Prostate gland (tissue), 2 donors: ENCODE measurements around the gene ITLN2. TPM values are rescaled to one million over a fixed set of nuclear protein-coding genes. Genes with fewer than 3 reads are reported as not detected.
"Not testable (repeated sequence)": the region's sequence is repeated elsewhere in the genome, so short reads cannot be mapped to it uniquely, and the experiment has no call there.

ENCODE experiments used
- DNase-seq: peaks from one replicate; pipeline ENCODE4 v3.0.0-alpha.2; 2019; ENCODE audit warnings: low spot score
- H3K27ac ChIP-seq, 2 donors: fragments of 200-600 bp; sonication (generic); 2 replicates each; pipeline ENCODE4 v1.5.1; 2017 to 2019
- H3K27me3 ChIP-seq: fragments of 200-600 bp; sonication (generic); replicated peaks from 2 replicates; pipeline ENCODE4 v1.5.1; 2019; ENCODE audit not compliant: insufficient read depth
- H3K36me3 ChIP-seq, 2 donors: fragments of 200-600 bp; sonication (generic); 1 replicate in 1 of 2; 2 replicates in 1 of 2; pipeline versions ENCODE4 v1.5.1 to v1.8.1; 2017 to 2019
- H3K4me1 ChIP-seq: fragments of 200-600 bp; sonication (generic); replicated peaks from 2 replicates; pipeline ENCODE4 v1.5.1; 2019
- H3K4me3 ChIP-seq, 2 donors: fragments of 200-600 bp; sonication (generic); 2 replicates each; pipeline ENCODE4 v1.5.1; 2017 to 2019
- H3K9me3 ChIP-seq: fragments of 200-600 bp; sonication (generic); 2 replicates; pipeline ENCODE4 v1.5.1; 2017
- POLR2A ChIP-seq: fragments of 450-650 bp; IDR thresholded peaks from one replicate; pipeline ENCODE4 v1.6.1; 2016; ENCODE audit warnings: antibody characterized with exemption, mild to moderate bottlenecking
- POLR2AphosphoS5 ChIP-seq: sonication (generic); formaldehyde crosslinking; IDR thresholded peaks from one replicate; pipeline ENCODE4 v1.6.1; 2017; ENCODE audit warnings: antibody characterized with exemption
- WGBS: methylation state at CpG from one replicate; pipeline ENCODE4 v1.1.5; 2018; 5-methylcytosine and 5-hydroxymethylcytosine counted together
- intact Hi-C: fragments of 100-400 bp; cut with DNase I; formaldehyde crosslinking; loops from one replicate; pipeline ENCODE4 v1.14.2; 2022
- total RNA-seq, 2 donors: library from RNA; depleted of rRNA; stranded (reverse); fragments of >200 nt; gene quantifications; one replicate each; pipeline ENCODE4 v1.1.0, GENCODE V29; 2016
- TF ChIP-seq, protein P1 (sequence below), 4 experiments: fragments of 200-600 bp in 2 of 4; fragments of 450-650 bp in 2 of 4; sonication (generic) in 2 of 4; IDR thresholded peaks; 1 replicate in 3 of 4; 2 replicates in 1 of 4; pipeline ENCODE4 v1.5.1; 2016 to 2019; ENCODE audit warnings: antibody characterized with exemption in 4 of 4, mild to moderate bottlenecking in 2 of 4, moderate library complexity in 2 of 4

ITLN2 gene
- total RNA-seq, 2 donors from 2014 or later = 0.82 to 2.4 TPM

GRCh38 chr1:160949216-160949880, 5.3 kb downstream of the ITLN2 start:
- 56% methylated on average over 7 of the region's 7 CpGs for WGBS
- H3K27me3 ChIP-seq, intact Hi-C loops, H3K4me3 ChIP-seq, H3K9me3 ChIP-seq, H3K36me3 ChIP-seq: not testable (repeated sequence)
- TF ChIP-seq POLR2AphosphoS5 = peak; percentile 38
- peak; percentile 37 for DNase-seq
- Histone ChIP-seq H3K4me1 (peaks cover 12% of the 10 kb centered on the region), H3K27ac (peak overlapping the region in 1 of 2 donors; percentile 56)

GRCh38 chr1:160947174-160947759, 7.3 kb downstream of the ITLN2 start:
- H3K4me3 ChIP-seq, DNase-seq, H3K36me3 ChIP-seq, intact Hi-C loops, H3K27me3 ChIP-seq, H3K9me3 ChIP-seq: not testable (repeated sequence)
- 14% methylated on average over 7 of the region's 7 CpGs for WGBS
- Histone ChIP-seq H3K27ac (peak overlapping the region in 1 of 2 donors; percentile 56), H3K4me1 (peaks cover 12% of the 10 kb centered on the region)
- peak; percentile 20 for TF ChIP-seq POLR2AphosphoS5

DNA sequence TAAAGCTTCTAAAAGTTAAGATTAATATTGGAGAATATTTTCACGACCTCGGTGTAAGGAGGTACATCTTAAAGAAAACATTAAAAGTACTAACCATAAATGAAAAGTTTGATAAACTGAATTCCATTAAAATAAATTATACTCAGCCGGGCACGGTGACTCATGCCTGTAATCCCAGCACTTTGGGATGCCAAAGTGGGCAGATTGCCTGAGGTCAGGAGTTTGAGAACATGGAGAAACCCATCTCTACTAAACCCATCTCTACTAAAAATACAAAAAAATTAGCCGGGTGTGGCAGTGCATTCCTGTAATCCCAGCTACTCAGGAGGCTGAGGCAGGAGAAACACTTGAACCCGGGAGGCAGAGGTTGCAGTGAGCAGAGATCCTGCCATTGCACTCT, 8.7 kb downstream of the ITLN2 start:
- WGBS = 48% methylated on average over 6 of the region's 6 CpGs
- DNase-seq, H3K9me3 ChIP-seq, H3K4me1 ChIP-seq, intact Hi-C loops, H3K27me3 ChIP-seq, H3K27ac ChIP-seq, H3K4me3 ChIP-seq, H3K36me3 ChIP-seq: not testable (repeated sequence)

GRCh38 chr1:160945079-160945478, 9.5 kb downstream of the ITLN2 start:
- intact Hi-C loops = no loop called here
- no peak for DNase-seq
- 94% methylated on average over 15 of the region's 15 CpGs for WGBS
- no peak for TF ChIP-seq POLR2A
- no peak for TF ChIP-seq POLR2AphosphoS5
- TF ChIP-seq, protein P1, sequence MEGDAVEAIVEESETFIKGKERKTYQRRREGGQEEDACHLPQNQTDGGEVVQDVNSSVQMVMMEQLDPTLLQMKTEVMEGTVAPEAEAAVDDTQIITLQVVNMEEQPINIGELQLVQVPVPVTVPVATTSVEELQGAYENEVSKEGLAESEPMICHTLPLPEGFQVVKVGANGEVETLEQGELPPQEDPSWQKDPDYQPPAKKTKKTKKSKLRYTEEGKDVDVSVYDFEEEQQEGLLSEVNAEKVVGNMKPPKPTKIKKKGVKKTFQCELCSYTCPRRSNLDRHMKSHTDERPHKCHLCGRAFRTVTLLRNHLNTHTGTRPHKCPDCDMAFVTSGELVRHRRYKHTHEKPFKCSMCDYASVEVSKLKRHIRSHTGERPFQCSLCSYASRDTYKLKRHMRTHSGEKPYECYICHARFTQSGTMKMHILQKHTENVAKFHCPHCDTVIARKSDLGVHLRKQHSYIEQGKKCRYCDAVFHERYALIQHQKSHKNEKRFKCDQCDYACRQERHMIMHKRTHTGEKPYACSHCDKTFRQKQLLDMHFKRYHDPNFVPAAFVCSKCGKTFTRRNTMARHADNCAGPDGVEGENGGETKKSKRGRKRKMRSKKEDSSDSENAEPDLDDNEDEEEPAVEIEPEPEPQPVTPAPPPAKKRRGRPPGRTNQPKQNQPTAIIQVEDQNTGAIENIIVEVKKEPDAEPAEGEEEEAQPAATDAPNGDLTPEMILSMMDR (IDR thresholded peaks at IDR 0.05) = no peak
- no peak overlapping the region for H3K27ac ChIP-seq
- no peak overlapping the region for H3K4me3 ChIP-seq
- no peaks in the 10 kb centered on the region for H3K9me3 ChIP-seq
- H3K4me1 ChIP-seq = peaks cover 8% of the 10 kb centered on the region
- H3K27me3 ChIP-seq = no peaks in the 10 kb centered on the region
- H3K36me3 ChIP-seq = no peaks in the 10 kb centered on the region

- no peak overlapping the region for H3K27ac ChIP-seq
- H3K36me3 ChIP-seq = no peaks in the 10 kb centered on the region
- no peak overlapping the region for H3K4me3 ChIP-seq
- no peak for DNase-seq
- intact Hi-C loops = no loop called here
- peaks cover 3% of the 10 kb centered on the region for H3K4me1 ChIP-seq
- H3K27me3 ChIP-seq = no peaks in the 10 kb centered on the region
- 43% methylated on average over 3 of the region's 3 CpGs for WGBS
- no peak for TF ChIP-seq POLR2A
- TF ChIP-seq, protein P1 (IDR thresholded peaks at IDR 0.05) = peak in 3 of 4 experiments; percentile 11 to 42 (median 22)
- TF ChIP-seq POLR2AphosphoS5 = peak; percentile 21
- H3K9me3 ChIP-seq = no peaks in the 10 kb centered on the region
These were observed 11.7 kb downstream of the ITLN2 start for GRCh38 chr1:160942926-160943325.

DNA sequence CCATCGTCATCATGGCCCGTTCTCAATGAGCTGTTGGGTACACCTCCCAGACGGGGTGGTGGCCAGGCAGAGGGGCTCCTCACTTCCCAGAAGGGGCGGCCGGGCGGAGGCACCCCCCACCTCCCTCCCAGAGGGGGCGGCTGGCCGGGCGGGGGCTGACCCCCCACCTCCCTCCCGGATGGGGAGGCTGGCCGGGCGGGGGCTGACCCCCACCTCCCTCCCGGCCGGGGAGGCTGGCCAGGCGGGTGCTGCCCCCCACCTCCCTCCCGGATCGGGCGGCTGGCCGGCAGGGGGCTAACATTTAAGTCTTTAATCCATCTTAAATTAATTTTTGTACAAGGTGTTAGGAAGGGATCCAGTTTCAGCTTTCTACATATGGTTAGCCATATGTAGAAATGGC, 17.9 kb downstream of the ITLN2 start:
- H3K9me3 ChIP-seq, DNase-seq, H3K27ac ChIP-seq, H3K27me3 ChIP-seq, H3K36me3 ChIP-seq, H3K4me1 ChIP-seq, intact Hi-C loops, H3K4me3 ChIP-seq: not testable (repeated sequence)
- WGBS = 94% methylated on average over 16 of the region's 19 CpGs
